Measurements from ENCODE around the gene PBX1. TPM values are rescaled to one million over a fixed set of nuclear protein-coding genes. Genes with fewer than 3 reads are reported as not detected.

PBX1 gene
- total and polyA plus RNA-seq, 2 experiments from 2014 or later, result 40.0 to 104 TPM

GRCh38 chr1:164841702-164842465, 282.9 kb downstream of the PBX1 start:
- H3K4me1 Mint-ChIP-seq, result peaks cover 35% of the 10 kb centered on the region

More at GRCh38 chr1:164841702-164842465, 282.9 kb downstream of the PBX1 start:
- no peaks in the 10 kb centered on the region for H3K9me3 Mint-ChIP-seq
- DNase-seq (ENCODE audit: low spot score), result no peak
- Histone ChIP-seq H3K4me3 (no peak overlapping the region), H2AFZ (no peak overlapping the region), H3K4me1 (ENCODE audit: insufficient read depth) (peaks cover 30% of the 10 kb centered on the region), H3K79me2 (replicated peaks; ENCODE audit: insufficient read depth) (no peaks in the 10 kb centered on the region; the same call in 1 of the 2 replicates), H4K20me1 (replicated peaks; ENCODE audit: insufficient read depth) (no peaks in the 10 kb centered on the region), H3K9me2 (ENCODE audit: insufficient read depth) (no peaks in the 10 kb centered on the region), H3K27me3 (ENCODE audit: insufficient read depth) (no peaks in the 10 kb centered on the region), H3F3A (replicated peaks; ENCODE audit: low read depth) (no peaks in the 10 kb centered on the region), H3K4me2 (no peak overlapping the region), H3K27ac (ENCODE audit: low read depth) (no peak overlapping the region; the same call in 1 of the 2 replicates), H3K36me3 (ENCODE audit: insufficient read depth) (0 out of 2 replicates have a peak, but pooled peaks cover 8% of the 10 kb centered on the region)
- H3K4me3 Mint-ChIP-seq, result no peak overlapping the region
- H3K27me3 Mint-ChIP-seq (ENCODE audit: insufficient read depth, low read depth, poor library complexity), result no peaks in the 10 kb centered on the region
- peaks cover 23% of the 10 kb centered on the region; the same call in 2 of the 3 replicates for H3K36me3 Mint-ChIP-seq (ENCODE audit: low read depth)
- H3K27ac Mint-ChIP-seq, result no peak overlapping the region
- peak; percentile 15; the same call in 2 of the 3 replicates for ATAC-seq
- no peak for TF ChIP-seq ZNF114 (CRISPR knock-in tag; IDR thresholded peaks at IDR 0.05)
- no peak for TF ChIP-seq STAT1 (IDR thresholded peaks at IDR 0.05; ENCODE audit: unreplicated experiment)
- no peak for TF ChIP-seq POLR2AphosphoS5 (IDR thresholded peaks at IDR 0.05; ENCODE audit: low read depth)
- no peak for TF ChIP-seq ETS1 (IDR thresholded peaks at IDR 0.05)
- TF ChIP-seq JUNB (IDR thresholded peaks at IDR 0.05; ENCODE audit: unreplicated experiment), result no peak
- TF ChIP-seq, protein P1, sequence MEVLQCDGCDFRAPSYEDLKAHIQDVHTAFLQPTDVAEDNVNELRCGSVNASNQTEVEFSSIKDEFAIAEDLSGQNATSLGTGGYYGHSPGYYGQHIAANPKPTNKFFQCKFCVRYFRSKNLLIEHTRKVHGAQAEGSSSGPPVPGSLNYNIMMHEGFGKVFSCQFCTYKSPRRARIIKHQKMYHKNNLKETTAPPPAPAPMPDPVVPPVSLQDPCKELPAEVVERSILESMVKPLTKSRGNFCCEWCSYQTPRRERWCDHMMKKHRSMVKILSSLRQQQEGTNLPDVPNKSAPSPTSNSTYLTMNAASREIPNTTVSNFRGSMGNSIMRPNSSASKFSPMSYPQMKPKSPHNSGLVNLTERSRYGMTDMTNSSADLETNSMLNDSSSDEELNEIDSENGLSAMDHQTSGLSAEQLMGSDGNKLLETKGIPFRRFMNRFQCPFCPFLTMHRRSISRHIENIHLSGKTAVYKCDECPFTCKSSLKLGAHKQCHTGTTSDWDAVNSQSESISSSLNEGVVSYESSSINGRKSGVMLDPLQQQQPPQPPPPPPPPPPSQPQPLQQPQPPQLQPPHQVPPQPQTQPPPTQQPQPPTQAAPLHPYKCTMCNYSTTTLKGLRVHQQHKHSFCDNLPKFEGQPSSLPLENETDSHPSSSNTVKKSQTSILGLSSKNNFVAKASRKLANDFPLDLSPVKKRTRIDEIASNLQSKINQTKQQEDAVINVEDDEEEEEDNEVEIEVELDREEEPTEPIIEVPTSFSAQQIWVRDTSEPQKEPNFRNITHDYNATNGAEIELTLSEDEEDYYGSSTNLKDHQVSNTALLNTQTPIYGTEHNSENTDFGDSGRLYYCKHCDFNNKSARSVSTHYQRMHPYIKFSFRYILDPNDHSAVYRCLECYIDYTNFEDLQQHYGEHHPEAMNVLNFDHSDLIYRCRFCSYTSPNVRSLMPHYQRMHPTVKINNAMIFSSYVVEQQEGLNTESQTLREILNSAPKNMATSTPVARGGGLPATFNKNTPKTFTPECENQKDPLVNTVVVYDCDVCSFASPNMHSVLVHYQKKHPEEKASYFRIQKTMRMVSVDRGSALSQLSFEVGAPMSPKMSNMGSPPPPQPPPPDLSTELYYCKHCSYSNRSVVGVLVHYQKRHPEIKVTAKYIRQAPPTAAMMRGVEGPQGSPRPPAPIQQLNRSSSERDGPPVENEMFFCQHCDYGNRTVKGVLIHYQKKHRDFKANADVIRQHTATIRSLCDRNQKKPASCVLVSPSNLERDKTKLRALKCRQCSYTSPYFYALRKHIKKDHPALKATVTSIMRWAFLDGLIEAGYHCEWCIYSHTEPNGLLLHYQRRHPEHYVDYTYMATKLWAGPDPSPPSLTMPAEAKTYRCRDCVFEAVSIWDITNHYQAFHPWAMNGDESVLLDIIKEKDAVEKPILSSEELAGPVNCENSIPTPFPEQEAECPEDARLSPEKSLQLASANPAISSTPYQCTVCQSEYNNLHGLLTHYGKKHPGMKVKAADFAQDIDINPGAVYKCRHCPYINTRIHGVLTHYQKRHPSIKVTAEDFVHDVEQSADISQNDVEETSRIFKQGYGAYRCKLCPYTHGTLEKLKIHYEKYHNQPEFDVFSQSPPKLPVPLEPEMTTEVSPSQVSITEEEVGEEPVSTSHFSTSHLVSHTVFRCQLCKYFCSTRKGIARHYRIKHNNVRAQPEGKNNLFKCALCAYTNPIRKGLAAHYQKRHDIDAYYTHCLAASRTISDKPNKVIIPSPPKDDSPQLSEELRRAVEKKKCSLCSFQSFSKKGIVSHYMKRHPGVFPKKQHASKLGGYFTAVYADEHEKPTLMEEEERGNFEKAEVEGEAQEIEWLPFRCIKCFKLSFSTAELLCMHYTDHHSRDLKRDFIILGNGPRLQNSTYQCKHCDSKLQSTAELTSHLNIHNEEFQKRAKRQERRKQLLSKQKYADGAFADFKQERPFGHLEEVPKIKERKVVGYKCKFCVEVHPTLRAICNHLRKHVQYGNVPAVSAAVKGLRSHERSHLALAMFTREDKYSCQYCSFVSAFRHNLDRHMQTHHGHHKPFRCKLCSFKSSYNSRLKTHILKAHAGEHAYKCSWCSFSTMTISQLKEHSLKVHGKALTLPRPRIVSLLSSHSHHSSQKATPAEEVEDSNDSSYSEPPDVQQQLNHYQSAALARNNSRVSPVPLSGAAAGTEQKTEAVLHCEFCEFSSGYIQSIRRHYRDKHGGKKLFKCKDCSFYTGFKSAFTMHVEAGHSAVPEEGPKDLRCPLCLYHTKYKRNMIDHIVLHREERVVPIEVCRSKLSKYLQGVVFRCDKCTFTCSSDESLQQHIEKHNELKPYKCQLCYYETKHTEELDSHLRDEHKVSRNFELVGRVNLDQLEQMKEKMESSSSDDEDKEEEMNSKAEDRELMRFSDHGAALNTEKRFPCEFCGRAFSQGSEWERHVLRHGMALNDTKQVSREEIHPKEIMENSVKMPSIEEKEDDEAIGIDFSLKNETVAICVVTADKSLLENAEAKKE (CRISPR knock-in tag; IDR thresholded peaks at IDR 0.05), result no peak

Data from GM23338 (cell line).